Measurements from ENCODE around the gene EZH1. TPM values are rescaled to one million over a fixed set of nuclear protein-coding genes. Genes with fewer than 3 reads are reported as not detected.

Gene EZH1
- total RNA-seq, 1 donor from 2014 or later = 73.7 TPM

- Histone ChIP-seq H3K36me3 (peaks cover 7 to 100% of the 10 kb centered on the region in 2 donors), H3K27ac (no peak overlapping the region), H3K9me3 (no peaks in the 10 kb centered on the region), H3K4me3 (no peak overlapping the region), H3K27me3 (no peaks in the 10 kb centered on the region), H3K4me1 (no peaks in the 10 kb centered on the region)
- TF ChIP-seq POLR2AphosphoS5 (IDR thresholded peaks at IDR 0.05; ENCODE audit: insufficient read depth in 1 of 2, low read depth in 1 of 2) = no peak
- TF ChIP-seq CTCF (IDR thresholded peaks at IDR 0.05) = no peak
- no peak for TF ChIP-seq POLR2A (IDR thresholded peaks at IDR 0.05)
- intact Hi-C loops (cut with DNase I) = loop anchor here (10.0 kb wide), 1 partner anchor 108 kb away; no protein-coding TSS in a partner anchor
- DNase-seq (ENCODE audit: extremely low spot score in 2 of 2) = no peak
Measured at GRCh38 chr17:42706732-42707131, 38.1 kb downstream of the EZH1 start.

GRCh38 chr17:42704837-42705494 lies 39.9 kb downstream of the EZH1 start:
- intact Hi-C loops (cut with DNase I) = loop anchor here (10.0 kb wide), 1 partner anchor 110 kb away; no protein-coding TSS in a partner anchor
- Histone ChIP-seq H3K4me1 (peaks cover 2% of the 10 kb centered on the region), H3K36me3 (peaks cover 3 to 100% of the 10 kb centered on the region in 2 donors), H3K9me3 (no peaks in the 10 kb centered on the region), H3K27me3 (no peaks in the 10 kb centered on the region), H3K4me3 (no peak overlapping the region), H3K27ac (no peak overlapping the region)
- no peak for DNase-seq (ENCODE audit: extremely low spot score in 2 of 2)
- TF ChIP-seq POLR2A (IDR thresholded peaks at IDR 0.05) (no peak), CTCF (IDR thresholded peaks at IDR 0.05) (no peak), POLR2AphosphoS5 (IDR thresholded peaks at IDR 0.05; ENCODE audit: insufficient read depth in 1 of 2, low read depth in 1 of 2) (no peak)

- intact Hi-C loops (cut with DNase I) = loop anchor here (10.0 kb wide), 1 partner anchor 110 kb away; no protein-coding TSS in a partner anchor
- Histone ChIP-seq H3K27ac (no peak overlapping the region), H3K9me3 (no peaks in the 10 kb centered on the region), H3K4me1 (peaks cover 7% of the 10 kb centered on the region), H3K27me3 (no peaks in the 10 kb centered on the region), H3K4me3 (no peak overlapping the region), H3K36me3 (peaks cover 3 to 97% of the 10 kb centered on the region in 2 donors)
- no peak for TF ChIP-seq CTCF (IDR thresholded peaks at IDR 0.05)
- TF ChIP-seq POLR2A (IDR thresholded peaks at IDR 0.05) = no peak
- DNase-seq (ENCODE audit: extremely low spot score in 2 of 2) = no peak
Measured at GRCh38 chr17:42704490-42704836, 40.4 kb downstream of the EZH1 start.

GRCh38 chr17:42702446-42702845 lies 42.4 kb downstream of the EZH1 start:
- DNase-seq (ENCODE audit: extremely low spot score in 2 of 2) = no peak
- intact Hi-C loops (cut with DNase I) = loop anchor here (10.0 kb wide), 1 partner anchor 112 kb away; no protein-coding TSS in a partner anchor

More at GRCh38 chr17:42702446-42702845, 42.4 kb downstream of the EZH1 start:
- no peak overlapping the region for H3K27ac ChIP-seq
- no peak for TF ChIP-seq POLR2A (IDR thresholded peaks at IDR 0.05)
- TF ChIP-seq POLR2AphosphoS5 (IDR thresholded peaks at IDR 0.05; ENCODE audit: insufficient read depth in 1 of 2, low read depth in 1 of 2) = no peak
- no peak for TF ChIP-seq CTCF (IDR thresholded peaks at IDR 0.05)
- no peaks in the 10 kb centered on the region for H3K9me3 ChIP-seq
- no peak overlapping the region for H3K4me3 ChIP-seq
- H3K27me3 ChIP-seq = no peaks in the 10 kb centered on the region
- H3K36me3 ChIP-seq = peaks cover 3 to 77% of the 10 kb centered on the region in 2 donors
- H3K4me1 ChIP-seq = peaks cover 17% of the 10 kb centered on the region
